GM12878 (cell line): Measurements from ENCODE around the gene MIA3. TPM values are rescaled to one million over a fixed set of nuclear protein-coding genes. Genes with fewer than 3 reads are reported as not detected.
A peak's percentile ranks its signal among the peaks of the same experiment; 100 is the strongest.

Experiments used
- ATAC-seq: fragments of 200-7000 bp; cut with Tn5 transposase; 3 replicates; pipeline ENCODE4 v1.9.1; 2020; ENCODE audit warnings: mild to moderate bottlenecking, moderate library complexity
- BruUV-seq: library from RNA; stranded (reverse); fragments of 400-500 nt; replicated peaks from 2 replicates; lab custom pipeline; 2021; lab: Mats Ljungman, UMichigan
- CTCF ChIA-PET: fragments of 300-600 bp; sonication (Branson Sonifier 250); formaldehyde crosslinking; extraction: SDS; loops from one replicate; lab custom pipeline; 2021; ENCODE audit warnings: inconsistent platforms; lab: Yijun Ruan, JAX
- POLR2A ChIA-PET: fragments of 350-600 bp; formaldehyde crosslinking; extraction: SDS; loops from one replicate; lab custom pipeline; 2021; ENCODE audit warnings: inconsistent platforms; lab: Charles Lee
- RAD21 ChIA-PET: fragments of 300-600 bp; sonication (Branson Sonifier 250); formaldehyde crosslinking; loops from one replicate; lab custom pipeline; 2023; ENCODE audit warnings: antibody characterized with exemption; ENCODE audit not compliant: unreplicated experiment; lab: Charles Lee
- SMC1A ChIA-PET: fragments of 300-600 bp; sonication (Branson Sonifier 250); formaldehyde crosslinking; loops from one replicate; lab custom pipeline; 2023; ENCODE audit not compliant: unreplicated experiment, uncharacterized antibody; lab: Charles Lee
- DNase-seq: peaks from one replicate; pipeline ENCODE4 v3.0.0-alpha.2; 2011; ENCODE audit warnings: low read depth, low spot score
- FAIRE-seq: peaks from 3 replicates; lab custom pipeline; 2011; peaks lifted over from hg19 to GRCh38; lab: Jason Lieb, UNC
- H2AFZ ChIP-seq: 2 replicates; pipeline ENCODE4 v1.6.0; 2011; ENCODE audit warnings: low read depth, low read length, control low read depth; ENCODE audit not compliant: control insufficient read depth
- H3K27ac ChIP-seq: 2 replicates; pipeline ENCODE4 v1.5.1; 2011; ENCODE audit warnings: control low read depth; ENCODE audit not compliant: control insufficient read depth, insufficient read depth
- H3K27me3 ChIP-seq, 2 experiments: replicated peaks in 1 of 2; 2 replicates each; pipeline versions ENCODE4 v1.6.0 to v1.6.1; 2011; ENCODE audit warnings: low read length in 1 of 2; ENCODE audit not compliant: control insufficient read depth in 2 of 2, insufficient read depth in 2 of 2
- H3K36me3 ChIP-seq, 2 experiments: 2 replicates each; pipeline ENCODE4 v1.5.1; 2011; ENCODE audit warnings: low read length in 1 of 2; ENCODE audit not compliant: control insufficient read depth in 2 of 2, insufficient read depth in 2 of 2
- H3K4me1 ChIP-seq: 2 replicates; pipeline ENCODE4 v1.6.1; 2011; ENCODE audit warnings: mild to moderate bottlenecking, low read length, moderate library complexity, mixed read lengths; ENCODE audit not compliant: control insufficient read depth, insufficient read depth
- H3K4me2 ChIP-seq: 2 replicates; pipeline ENCODE4 v1.6.0; 2011; ENCODE audit warnings: control low read depth; ENCODE audit not compliant: control insufficient read depth, insufficient read depth
- H3K4me3 ChIP-seq: fragments of 200-600 bp; sonication (generic); 2 replicates; pipeline ENCODE4 v1.5.1; 2016
- H3K79me2 ChIP-seq: 2 replicates; pipeline ENCODE4 v1.6.0; 2011; ENCODE audit warnings: low read length; ENCODE audit not compliant: control insufficient read depth, insufficient read depth
- H3K9ac ChIP-seq: 2 replicates; pipeline ENCODE4 v1.8.0; 2011; ENCODE audit warnings: low read length, control low read depth, mixed read lengths; ENCODE audit not compliant: control insufficient read depth, insufficient read depth
- H3K9me3 ChIP-seq: replicated peaks from 3 replicates; pipeline ENCODE4 v1.5.1; 2011; ENCODE audit warnings: mild to moderate bottlenecking, low read length; ENCODE audit not compliant: control insufficient read depth, insufficient read depth
- H4K20me1 ChIP-seq: 2 replicates; pipeline ENCODE4 v1.6.0; 2011; ENCODE audit not compliant: control insufficient read depth, insufficient read depth
- ATF7 ChIP-seq: fragments of 450-650 bp; IDR thresholded peaks from 2 replicates; pipeline ENCODE4 v1.6.1; 2016; ENCODE audit warnings: low read depth, mild to moderate bottlenecking
- CREB1 ChIP-seq: IDR thresholded peaks from 2 replicates; pipeline ENCODE4 v1.6.1; 2012; ENCODE audit warnings: low read depth, mild to moderate bottlenecking, inconsistent platforms
- CREM ChIP-seq: IDR thresholded peaks from 2 replicates; pipeline ENCODE4 v1.6.1; 2014; ENCODE audit warnings: antibody characterized with exemption, low read depth
- IKZF1 ChIP-seq: fragments of 450-650 bp; conservative IDR thresholded peaks from 2 replicates; pipeline ENCODE4 v1.6.1; 2017; ENCODE audit warnings: antibody characterized with exemption, mild to moderate bottlenecking
- IKZF2 ChIP-seq, 2 experiments: fragments of 450-650 bp; IDR thresholded peaks; 2 replicates each; pipeline ENCODE4 v1.6.1; 2017; ENCODE audit warnings: mild to moderate bottlenecking in 2 of 2, moderate library complexity in 2 of 2
- JUNB ChIP-seq: IDR thresholded peaks from 2 replicates; pipeline ENCODE4 v1.6.1; 2016; ENCODE audit warnings: antibody characterized with exemption, mild to moderate bottlenecking
- MEF2A ChIP-seq: IDR thresholded peaks from 2 replicates; pipeline ENCODE4 v1.6.1; 2011; ENCODE audit warnings: low read depth, mild to moderate bottlenecking, low read length, moderate library complexity; ENCODE audit not compliant: insufficient read depth
- MTA2 ChIP-seq: fragments of 450-650 bp; IDR thresholded peaks from 2 replicates; pipeline ENCODE4 v1.6.1; 2016; ENCODE audit warnings: low read depth, mild to moderate bottlenecking, moderate library complexity
- NFIC ChIP-seq: IDR thresholded peaks from 2 replicates; pipeline ENCODE4 v1.6.1; 2012; ENCODE audit warnings: low read depth, mild to moderate bottlenecking, inconsistent platforms, low read length, moderate library complexity
- NR2F1 ChIP-seq: fragments of 450-650 bp; conservative IDR thresholded peaks from 2 replicates; pipeline ENCODE4 v1.6.1; 2017; ENCODE audit warnings: mild to moderate bottlenecking
- PKNOX1 ChIP-seq: fragments of 450-650 bp; IDR thresholded peaks from 2 replicates; pipeline ENCODE4 v1.6.1; 2016; ENCODE audit warnings: mild to moderate bottlenecking
- POU2F2 ChIP-seq: IDR thresholded peaks from 3 replicates; pipeline ENCODE4 v1.6.1; 2011; ENCODE audit warnings: low read depth, mild to moderate bottlenecking, low read length, borderline replicate concordance
- RB1 ChIP-seq: fragments of 450-650 bp; formaldehyde crosslinking; IDR thresholded peaks from 2 replicates; pipeline ENCODE4 v1.6.1; 2017; ENCODE audit warnings: mild to moderate bottlenecking, borderline replicate concordance
- RUNX3 ChIP-seq: IDR thresholded peaks from 2 replicates; pipeline ENCODE4 v1.6.1; 2012; ENCODE audit warnings: low read length, inconsistent platforms
- ZNF207 ChIP-seq: fragments of 450-650 bp; IDR thresholded peaks from 2 replicates; pipeline ENCODE4 v1.6.1; 2014; ENCODE audit warnings: antibody characterized with exemption, mild to moderate bottlenecking, borderline replicate concordance
- whole genome bisulfite sequencing: methylation state at CpG from one replicate; pipeline ENCODE4 v1.1.6; 2016; ENCODE audit warnings: low lambda C conversion rate; ENCODE audit not compliant: insufficient replicate concordance, insufficient coverage; ENCODE audit errors: missing lambda C conversion rate; 5-methylcytosine and 5-hydroxymethylcytosine counted together
- in situ Hi-C: fragments of 300-500 bp; cut with MboI; formaldehyde crosslinking; loops from 9 replicates; pipeline ENCODE4 v1.14.3; 2018; ENCODE audit warnings: mixed read lengths
- intact Hi-C: fragments of 100-400 bp; cut with micrococcal nuclease; formaldehyde crosslinking; loops from one replicate; pipeline ENCODE4 v1.14.2; 2022; ENCODE audit not compliant: unreplicated experiment
- polyA plus RNA-seq, 11 experiments: library from polyadenylated mRNA; depleted of rRNA in 4 of 11; unstranded in 6 of 11; stranded (reverse) in 5 of 11; fragments of >200 nt; fragmentation: Nextera tagmentation in 4 of 11; fragmentation: Illumina TruSeq in 1 of 11; extraction: Ambion mirVana in 4 of 11; extraction: Trizol in 1 of 11; gene quantifications; 1 replicate in 1 of 11; 2 replicates in 10 of 11; pipeline versions ENCODE4 v1.2.1 to v1.2.3, GENCODE V29; 2011 to 2016; ENCODE audit warnings: inconsistent platforms in 2 of 11, missing spikeins in 2 of 11, low read depth in 1 of 11
- total RNA-seq, 4 experiments: library from RNA; depleted of rRNA in 3 of 4; stranded (reverse); fragments of >200 nt in 3 of 4; fragmentation: Illumina TruSeq in 1 of 4; extraction: Trizol in 1 of 4; gene quantifications; 2 replicates each; pipeline versions ENCODE4 v1.2.1 to v1.2.3, GENCODE V29; 2013 to 2021
- TF ChIP-seq, protein P1 (sequence below): IDR thresholded peaks from 2 replicates; pipeline ENCODE4 v1.6.1; 2012; ENCODE audit warnings: low read length, inconsistent platforms

MIA3 gene
- total and polyA plus RNA-seq, 10 of the 15 experiments (the other 5 are each of a cell fraction or from before 2014, with no cell fraction given): 12.9 to 50.8 (median 30.3) TPM

DNA sequence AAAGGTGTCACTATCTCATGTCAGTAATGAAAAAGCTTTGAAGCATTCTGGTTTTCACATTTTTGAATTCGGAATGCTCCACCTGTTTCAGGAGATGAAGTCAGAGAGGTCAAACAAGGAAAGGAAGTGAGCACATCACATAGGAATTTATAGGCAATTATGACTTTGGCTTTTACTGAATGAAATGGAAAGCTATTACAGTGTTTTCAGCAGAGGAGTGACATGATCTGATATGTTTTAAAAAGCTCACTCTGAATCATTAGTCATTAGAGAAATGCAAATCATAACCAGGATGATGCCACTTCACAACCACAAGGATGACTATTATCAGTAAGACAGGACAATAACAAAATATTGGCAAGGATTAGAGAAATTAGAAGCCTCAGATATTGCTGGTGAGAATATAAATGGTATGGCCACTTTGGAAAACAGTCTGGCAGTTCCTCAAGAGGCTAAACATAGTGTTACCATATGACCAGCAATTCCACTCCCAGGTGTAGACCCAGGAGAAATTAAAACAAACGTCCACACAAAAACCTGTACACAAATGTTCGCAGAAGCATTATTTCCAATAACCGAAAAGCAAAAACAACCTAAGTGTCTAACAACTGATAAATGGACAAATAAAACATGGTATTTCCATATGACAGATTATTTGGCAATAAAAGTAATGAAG is 35.7 kb upstream of the MIA3 start:
- ATAC-seq (peak; percentile 90), DNase-seq (peak; percentile 45), FAIRE-seq (no peak)
- H3K36me3 ChIP-seq: peaks cover 0 to 2% of the 10 kb centered on the region in 2 experiments; a peak in 2 of 4 replicates
- intact Hi-C loops: loop anchor here (5.0 to 10.0 kb wide), 2 partner anchors 35 to 133 kb away; partner anchors contain the start of genes AIDA, BROX and MIA3
- no peaks in the 10 kb centered on the region for H3K9me3 ChIP-seq
- peaks cover 25% of the 10 kb centered on the region for H3K4me1 ChIP-seq
- in situ Hi-C loops: no loop called here
- ChIA-PET POLR2A (interaction anchor here (0.6 to 1.0 kb wide), 2 partner anchors 12 to 37 kb away, joined by 3 read pairs; no protein-coding TSS in a partner anchor), RAD21 (interaction anchor here (2.4 kb wide), 1 partner anchor 7 kb away, joined by 5 read pairs; the partner anchor contains the start of gene TAF1A), CTCF (interaction anchor here (1.0 to 3.9 kb wide), 2 partner anchors 53 to 63 kb away, joined by 3 to 16 read pairs; no protein-coding TSS in a partner anchor), SMC1A (interaction anchor here (1.1 to 1.4 kb wide), 4 partner anchors 9 to 31 kb away, joined by 3 to 4 read pairs (median 4); no protein-coding TSS in a partner anchor)
- no peak overlapping the region for H2AFZ ChIP-seq
- BruUV-seq: no TSS peak
- TF ChIP-seq NR2F1 (0 out of 2 replicates have a peak, but pooled peaks have one; percentile 28), IKZF2 (IDR thresholded peaks at IDR 0.05) (peak; percentile 49 to 60), CREM (no peak), MTA2 (peak; percentile 75), IKZF1 (peak; percentile 25; the same call in 1 of the 2 replicates), NFIC (peak; percentile 44; the same call in 1 of the 2 replicates), ATF7 (peak; percentile 48; the same call in 1 of the 2 replicates), CREB1 (peak; percentile 54; the same call in 1 of the 2 replicates), POU2F2 (peak; percentile 44; the same call in 1 of the 3 replicates), MEF2A (no peak), RUNX3 (peak; percentile 70; the same call in 1 of the 2 replicates), ZNF207 (no peak), JUNB (peak; percentile 68; the same call in 1 of the 2 replicates), RB1 (no peak), PKNOX1 (peak; percentile 27; the same call in 1 of the 2 replicates)
- TF ChIP-seq, protein P1, sequence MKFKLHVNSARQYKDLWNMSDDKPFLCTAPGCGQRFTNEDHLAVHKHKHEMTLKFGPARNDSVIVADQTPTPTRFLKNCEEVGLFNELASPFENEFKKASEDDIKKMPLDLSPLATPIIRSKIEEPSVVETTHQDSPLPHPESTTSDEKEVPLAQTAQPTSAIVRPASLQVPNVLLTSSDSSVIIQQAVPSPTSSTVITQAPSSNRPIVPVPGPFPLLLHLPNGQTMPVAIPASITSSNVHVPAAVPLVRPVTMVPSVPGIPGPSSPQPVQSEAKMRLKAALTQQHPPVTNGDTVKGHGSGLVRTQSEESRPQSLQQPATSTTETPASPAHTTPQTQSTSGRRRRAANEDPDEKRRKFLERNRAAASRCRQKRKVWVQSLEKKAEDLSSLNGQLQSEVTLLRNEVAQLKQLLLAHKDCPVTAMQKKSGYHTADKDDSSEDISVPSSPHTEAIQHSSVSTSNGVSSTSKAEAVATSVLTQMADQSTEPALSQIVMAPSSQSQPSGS: peak; percentile 55
- H4K20me1 ChIP-seq: no peaks in the 10 kb centered on the region
- H3K27me3 ChIP-seq: no peaks in the 10 kb centered on the region
- H3K4me2 ChIP-seq: peak overlapping the region; percentile 71
- H3K4me3 ChIP-seq: no peak overlapping the region
- H3K79me2 ChIP-seq: no peaks in the 10 kb centered on the region; the same call in 1 of the 2 replicates
- 85% methylated on average over 4 of the region's 4 CpGs for WGBS
- no peak overlapping the region for H3K9ac ChIP-seq
- peak overlapping the region; percentile 17 for H3K27ac ChIP-seq
